Astrocyte of the hippocampus (primary cell): ENCODE measurements around the gene LAMA5.
A peak's percentile ranks its signal among the peaks of the same experiment; 100 is the strongest.

Experiments used
- DNase-seq: peaks from one replicate; pipeline ENCODE4 v3.0.0; 2011; ENCODE audit warnings: low read depth, low spot score

The LAMA5 gene

DNA sequence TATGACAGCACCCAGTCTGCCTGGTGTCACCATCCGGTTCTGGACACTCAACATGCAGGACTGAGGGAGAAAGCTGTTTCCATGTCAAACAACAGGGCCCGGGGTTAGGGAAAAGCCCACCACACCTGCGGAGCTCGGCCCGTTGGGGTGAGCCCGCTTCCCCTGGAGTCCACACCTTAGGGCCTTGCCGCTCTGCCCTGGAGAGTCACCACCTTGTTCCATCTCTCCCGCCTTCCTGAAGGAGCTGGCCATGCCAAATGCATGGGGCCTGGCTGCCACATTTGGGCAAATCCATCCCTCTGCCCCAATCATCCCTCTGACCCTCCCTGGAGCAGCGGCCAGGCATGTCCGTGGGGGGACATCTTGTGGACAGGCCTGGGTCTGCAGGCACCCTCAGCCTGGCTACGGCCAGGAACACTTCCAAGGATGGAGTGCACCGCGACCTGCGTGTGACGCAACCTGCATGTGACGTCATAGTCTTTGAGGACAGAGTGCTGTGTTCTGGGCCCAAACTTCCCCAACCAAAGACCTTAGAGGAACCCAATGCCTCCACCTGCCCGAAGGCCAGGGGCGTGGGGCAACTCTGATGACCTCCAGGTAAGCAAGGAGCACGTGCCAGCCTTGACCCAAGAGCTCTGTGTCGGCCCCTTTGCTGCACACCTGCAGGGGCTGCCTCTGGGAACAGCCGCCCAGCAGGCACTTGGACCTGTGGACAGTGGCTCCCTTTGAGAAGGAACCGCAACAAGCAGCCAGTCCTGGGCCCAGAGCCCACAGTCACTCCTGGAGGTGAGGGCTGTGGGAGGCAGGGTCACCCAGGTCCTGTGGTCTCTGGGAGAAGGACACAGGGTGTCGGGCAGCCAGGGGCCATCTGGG is 38.2 kb upstream of the LAMA5 start:
- peak; percentile 74 for DNase-seq

DNA sequence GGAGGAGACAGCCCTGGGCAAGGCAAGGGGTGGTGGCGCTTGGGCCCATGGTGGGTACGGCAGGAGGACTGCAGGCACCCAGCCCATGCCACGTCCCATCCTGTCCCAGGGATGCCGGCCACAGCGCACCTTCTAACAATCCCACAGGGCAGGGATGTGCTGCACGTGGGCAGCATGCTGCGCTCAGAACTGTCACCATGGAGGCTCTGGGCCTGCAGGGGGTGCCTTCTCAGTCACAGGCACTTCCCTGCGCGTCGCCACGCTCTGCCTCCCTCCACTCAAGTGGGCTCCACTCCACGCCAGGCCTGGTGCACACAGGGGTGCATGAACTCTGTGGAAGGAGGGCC is 37.6 kb upstream of the LAMA5 start:
- DNase-seq = no peak

DNA sequence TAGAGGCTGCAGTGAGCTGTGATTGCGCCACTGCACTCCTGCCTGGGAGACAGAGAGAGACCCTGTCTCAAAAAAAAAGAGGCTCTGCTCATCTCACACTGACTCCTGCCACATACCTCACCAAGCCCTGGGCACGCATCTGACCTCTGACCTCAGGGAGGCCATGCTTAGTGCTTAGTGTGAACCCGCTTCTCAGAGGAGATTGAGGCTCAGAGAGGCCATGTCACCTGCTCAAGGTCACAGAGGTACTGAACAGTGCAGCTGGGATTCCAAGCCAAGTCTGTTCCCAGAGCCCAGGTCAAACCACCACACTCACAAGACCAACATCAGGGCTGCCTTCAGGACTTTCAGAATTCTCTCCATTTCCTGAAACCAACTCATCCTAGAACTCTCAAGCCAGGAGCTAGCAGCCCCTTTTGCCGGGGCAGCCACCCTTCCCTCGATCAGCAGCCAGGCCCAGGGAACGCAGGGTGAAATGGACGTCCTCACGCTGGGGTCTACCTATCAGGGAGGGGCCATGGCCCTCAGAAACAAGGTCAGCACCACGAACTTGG is 37.1 kb upstream of the LAMA5 start:
- DNase-seq = no peak

DNA sequence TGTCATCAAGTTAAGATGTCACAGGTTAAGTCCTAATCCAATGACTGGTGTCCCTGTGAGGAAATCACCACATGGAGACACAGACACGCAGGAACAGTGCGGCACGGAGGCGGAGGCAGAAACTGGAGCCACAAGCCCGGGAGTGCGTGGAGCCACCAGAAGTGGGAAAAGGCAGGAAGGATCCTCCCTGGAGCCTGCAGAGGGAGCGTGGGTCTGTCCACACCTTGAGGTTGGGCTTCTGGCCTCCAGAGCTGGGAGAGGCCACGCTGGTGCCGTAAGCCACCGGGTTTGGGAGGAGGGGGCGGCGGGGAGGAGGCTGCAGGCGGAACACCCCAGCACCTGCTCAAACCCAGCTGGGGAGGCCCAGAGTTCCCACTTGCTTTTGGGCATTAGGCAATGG is 36.2 kb upstream of the LAMA5 start:
- no peak for DNase-seq

DNA sequence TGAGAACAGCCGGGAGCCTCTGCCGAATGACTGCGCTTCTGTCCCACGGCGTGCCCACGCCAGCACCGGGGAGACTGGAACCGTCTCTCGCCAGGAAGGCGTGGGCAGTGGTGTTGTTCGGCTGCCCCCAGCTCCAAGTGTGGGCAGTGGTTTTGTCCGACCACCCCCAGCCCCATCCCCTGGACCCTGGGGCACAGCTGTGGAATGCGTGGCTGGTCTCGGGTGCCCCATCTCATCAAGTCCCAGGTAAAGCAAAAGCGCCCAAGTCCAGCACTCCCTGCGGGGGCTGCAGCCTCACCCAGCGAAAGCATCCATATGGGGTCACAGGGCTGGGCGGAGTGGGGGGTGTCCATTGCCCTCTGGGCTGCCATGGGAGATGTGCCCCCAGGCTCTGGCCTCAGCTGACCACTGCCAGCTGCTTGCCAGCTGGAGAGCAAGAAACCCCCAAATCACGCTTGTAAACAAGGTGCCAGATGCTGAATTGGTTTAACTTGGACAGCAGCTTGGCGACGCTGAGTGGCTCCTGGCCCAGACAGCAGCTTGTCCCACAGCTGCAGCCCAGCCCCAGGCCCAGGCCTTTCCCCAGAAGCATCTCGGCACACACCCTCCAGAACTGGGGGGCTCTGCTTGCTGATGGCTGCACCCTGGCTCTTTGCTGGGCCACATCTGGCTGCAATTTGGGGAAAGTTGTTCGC is 35.5 kb upstream of the LAMA5 start:
- DNase-seq = no peak

DNA sequence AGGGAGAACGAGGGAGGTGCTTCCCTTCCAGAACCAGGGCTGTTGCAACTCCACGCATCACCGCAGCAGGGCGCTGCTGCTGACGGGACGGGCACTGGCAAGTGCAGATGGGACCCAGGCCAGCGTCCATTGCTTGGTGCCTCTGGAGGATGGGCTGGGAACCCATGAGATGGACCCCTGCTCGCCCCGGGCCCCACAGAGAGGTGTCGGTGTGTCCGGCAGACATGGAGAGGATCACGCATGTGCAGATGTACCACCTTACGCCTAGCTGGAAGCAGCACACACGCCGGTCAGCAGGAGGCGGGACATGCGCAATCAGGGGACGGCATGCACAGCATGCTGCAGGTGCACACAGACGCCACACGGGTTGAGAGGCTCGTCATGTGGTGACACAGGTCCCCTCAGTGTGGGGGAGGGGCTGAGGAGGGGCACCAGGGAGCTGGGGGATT is 34.2 kb upstream of the LAMA5 start:
- no peak for DNase-seq

DNA sequence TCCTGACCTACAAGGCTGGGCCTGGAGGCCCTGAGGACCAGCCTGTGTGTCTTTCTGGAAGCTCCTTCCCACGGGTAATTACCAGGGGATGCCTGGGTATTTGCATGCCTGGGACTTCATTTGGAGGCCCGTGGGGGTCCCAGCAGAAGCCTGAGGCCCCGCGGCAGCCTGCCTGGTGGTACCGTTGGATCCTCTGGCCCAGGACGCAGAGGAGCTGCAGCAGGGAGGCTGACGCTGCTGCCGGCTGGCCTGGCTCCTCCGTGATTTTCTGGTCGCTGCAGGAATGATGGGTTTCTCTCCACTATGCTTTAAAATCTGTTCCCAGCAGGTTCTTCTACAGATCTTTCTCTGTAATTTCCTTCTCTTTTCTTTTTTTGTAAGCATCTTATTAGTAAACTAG is 33.4 kb upstream of the LAMA5 start:
- DNase-seq = no peak

DNA sequence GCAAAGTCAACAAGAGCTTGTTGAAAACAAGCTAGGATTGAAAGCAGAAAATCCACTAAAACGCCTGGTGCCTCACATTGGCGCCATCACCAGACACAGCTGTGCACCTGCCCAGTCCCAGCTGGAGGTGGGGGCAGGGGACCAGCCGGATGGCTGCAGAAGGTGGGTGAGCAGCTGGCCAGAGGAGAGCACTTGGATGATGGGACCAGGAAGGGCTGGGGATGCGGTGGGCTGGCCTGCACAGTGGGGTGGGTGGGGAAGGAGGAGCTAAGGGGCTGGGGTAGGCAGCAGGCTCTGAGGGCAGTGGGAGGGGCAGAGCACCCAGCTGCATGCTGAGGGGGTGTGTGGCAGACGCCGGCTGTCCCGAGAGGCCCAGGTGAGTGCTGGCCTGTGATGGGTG is 32.9 kb upstream of the LAMA5 start:
- no peak for DNase-seq

DNA sequence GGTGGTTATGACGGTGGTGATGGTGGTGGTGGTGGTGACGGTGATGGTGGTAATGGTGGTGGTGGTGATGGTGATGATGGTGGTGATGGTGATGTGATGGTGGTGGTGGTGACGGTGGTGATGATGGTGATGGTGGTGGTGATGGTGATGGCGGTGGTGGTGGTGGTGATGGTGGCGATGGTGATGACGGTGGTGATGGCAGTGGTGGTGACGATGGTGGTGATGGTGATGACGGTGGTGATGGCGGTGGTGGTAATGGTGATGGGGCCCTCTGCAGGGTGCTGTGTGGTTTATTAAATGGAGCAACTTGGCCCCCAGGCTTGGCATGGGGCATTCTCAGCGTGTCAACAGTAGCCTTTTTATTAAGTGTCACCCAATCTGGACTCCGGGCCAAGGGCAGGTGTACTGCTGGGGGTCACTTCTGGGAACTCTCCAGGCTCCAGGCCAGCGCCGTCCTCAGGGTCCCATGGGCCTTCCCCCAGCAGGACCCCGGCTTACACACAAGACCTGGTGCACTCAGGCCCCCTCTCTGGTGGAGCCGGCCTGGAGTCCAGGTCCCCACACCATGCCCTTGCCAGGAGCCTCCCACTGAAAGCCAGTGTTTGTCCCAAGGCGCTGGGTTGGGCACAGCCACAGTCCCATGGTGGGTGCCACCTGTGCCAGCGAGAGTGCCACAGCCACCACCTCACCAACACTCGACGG is 31.2 kb upstream of the LAMA5 start:
- no peak for DNase-seq

DNA sequence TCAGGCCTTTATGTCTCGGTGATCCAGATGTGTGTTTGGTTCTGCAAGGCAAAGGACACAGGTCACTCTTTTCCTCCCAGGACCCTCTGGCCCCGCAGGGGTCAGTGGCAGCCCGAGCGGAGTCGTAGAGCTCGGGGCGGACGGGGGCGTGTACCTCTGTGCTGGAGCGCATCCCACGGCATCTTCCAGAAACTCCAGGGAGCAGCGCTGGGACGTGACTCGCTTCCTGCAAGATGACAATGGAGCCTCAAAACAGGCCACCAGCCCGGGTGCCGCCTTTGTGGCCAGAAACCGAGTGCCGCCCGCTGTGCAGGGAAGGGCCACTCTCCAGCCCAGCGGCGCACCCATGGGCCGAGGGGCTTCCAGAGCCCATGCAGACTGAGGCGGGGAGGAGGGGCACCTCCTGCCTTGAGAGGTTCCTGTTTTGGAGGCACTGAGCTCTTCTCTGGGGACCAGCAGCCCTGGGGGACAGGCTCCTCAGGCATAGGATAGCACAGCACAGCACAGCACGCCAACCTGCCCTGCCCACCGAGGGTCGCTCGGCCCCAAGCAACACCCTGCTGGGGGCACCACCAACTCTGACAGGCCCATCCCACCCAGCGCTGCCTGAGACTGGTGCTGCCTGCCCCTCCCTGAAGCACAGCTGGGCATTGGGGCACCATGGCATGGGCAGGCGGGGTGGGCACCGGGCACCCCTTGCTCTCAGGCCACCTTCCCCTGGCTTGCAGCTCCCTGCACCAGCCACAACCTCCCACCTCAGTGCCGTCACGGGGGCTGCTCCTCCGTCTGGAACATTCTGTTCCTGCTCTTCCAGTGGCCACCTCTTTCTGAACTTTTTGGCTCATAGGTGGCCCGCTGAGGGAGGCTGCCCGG is 29.5 kb upstream of the LAMA5 start:
- DNase-seq = no peak

DNA sequence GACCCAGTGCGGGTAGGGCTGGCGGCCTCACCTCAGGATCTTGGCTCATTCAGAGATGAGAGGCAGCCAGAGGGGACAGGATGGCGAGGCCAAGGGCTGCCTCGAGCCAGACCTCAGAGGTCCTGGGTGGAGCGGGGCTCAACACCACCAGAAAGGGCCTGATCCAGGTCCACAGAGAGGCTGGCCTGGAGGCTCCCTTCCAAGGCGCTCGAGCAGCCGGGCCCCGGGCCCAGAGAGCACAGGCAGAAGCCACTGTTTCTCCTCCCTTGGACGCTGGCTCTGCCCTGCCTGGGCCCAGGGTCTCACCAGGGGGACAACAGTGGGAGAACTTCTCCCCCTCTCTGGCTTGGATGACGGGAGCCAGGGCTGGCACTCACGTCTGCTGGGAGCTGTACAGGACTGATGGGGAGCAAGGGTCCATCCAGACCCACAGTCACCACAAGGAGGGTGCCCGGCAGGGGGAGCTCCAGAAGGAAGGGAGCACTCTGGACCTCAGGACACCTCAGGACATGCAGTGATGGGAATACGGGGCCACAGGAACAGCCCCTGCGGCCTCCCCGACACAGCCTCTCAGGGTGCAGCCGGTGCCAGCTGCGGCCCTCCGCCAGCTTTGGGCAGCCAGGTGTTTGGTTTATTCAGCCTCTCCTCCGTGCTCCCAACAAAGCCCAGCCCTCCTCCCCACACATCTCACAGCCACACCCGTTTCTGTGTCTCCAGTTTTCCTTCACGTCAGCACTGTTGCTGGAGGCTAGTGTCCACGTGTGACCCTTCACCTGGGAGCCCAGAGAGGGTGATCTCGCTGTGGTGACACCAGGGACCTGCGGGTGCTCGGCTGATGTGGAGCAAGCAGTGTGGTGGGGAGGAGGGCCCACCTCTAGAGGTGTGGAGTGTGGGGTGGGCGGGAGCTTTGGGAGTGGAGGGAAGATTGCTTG is 28.5 kb upstream of the LAMA5 start:
- no peak for DNase-seq

DNA sequence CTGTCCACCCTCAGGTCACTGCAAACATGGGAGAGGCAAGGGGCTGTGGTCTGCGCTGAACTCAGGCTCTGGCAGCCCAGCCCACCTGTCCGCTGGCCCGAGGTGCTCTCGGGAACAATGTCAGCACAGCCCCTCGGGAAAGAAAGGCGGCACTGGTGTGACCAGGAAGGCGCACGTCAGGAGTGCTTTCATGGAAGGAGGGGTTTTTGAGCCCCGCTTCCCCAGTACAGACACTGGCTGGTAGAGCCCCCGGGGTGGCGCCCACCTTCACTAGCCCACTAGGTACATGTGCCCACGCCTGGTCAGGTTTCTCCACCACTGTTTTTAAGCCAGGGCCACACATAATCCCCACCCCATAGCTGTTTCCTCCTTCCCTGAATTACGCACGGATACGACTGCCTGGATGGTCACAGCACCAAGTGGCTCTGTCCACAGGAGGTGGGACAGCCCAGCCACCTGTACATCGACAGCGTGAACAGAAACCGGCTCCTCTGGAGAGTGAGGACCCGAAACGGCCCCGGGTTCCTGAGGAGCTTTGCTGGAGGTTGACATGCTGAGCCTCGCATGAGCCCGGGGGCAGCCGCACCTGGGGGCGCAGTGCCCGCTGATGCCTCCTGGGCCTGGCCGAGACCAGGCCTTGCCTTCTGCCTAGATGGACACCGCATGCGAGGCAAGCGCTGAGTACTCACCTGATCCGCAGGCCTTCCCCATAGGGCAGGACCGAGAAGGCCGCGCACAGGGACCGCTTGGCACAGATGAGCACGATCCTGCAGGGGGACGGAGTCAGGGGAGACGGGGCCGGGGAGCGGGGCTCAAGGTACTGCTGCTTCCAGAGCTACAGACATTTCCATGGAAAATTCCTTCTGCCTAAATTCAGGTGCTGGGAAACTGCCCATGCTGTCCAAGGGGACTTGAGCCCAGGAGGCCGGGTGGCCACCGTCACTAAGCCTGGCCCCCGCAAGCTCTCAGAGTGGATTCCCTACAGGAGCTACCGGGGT is 27.4 kb upstream of the LAMA5 start:
- no peak for DNase-seq

DNA sequence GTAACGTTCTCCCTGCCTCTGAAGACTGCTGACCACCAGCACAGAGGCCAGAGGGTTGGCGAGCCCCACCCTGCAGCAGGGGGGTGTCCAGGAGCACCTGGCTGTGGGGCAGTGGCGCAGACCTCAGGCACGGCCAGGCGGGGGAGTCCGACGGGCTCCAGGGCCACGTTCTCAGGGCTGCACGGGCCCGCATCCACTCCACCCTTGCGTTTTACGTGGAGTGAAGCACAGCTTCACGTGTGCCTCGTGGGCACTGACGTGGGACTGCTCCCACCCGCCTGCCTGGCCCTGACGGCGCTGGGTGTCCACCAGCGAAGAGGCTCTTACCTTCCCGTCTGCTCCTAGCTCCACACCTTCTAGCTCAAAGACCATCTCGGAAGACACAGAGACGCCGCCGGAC is 26.7 kb upstream of the LAMA5 start:
- DNase-seq = no peak

DNA sequence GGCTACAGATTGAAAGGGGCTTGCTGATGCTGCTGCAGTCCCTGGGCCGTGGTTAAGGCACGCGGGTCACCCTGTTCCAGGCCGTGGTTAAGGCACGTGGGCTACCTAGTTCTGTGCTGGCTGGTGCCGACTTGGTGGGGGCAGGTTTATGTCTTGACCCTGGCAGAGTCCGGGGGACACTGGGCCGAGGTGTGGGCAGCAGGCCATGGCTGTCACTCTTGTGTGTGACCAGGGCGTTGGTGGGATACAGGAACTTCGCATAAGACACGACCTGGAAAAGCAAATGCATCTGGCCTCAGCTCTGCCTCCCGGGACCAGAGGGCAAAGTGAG is 26.2 kb upstream of the LAMA5 start:
- no peak for DNase-seq

DNA sequence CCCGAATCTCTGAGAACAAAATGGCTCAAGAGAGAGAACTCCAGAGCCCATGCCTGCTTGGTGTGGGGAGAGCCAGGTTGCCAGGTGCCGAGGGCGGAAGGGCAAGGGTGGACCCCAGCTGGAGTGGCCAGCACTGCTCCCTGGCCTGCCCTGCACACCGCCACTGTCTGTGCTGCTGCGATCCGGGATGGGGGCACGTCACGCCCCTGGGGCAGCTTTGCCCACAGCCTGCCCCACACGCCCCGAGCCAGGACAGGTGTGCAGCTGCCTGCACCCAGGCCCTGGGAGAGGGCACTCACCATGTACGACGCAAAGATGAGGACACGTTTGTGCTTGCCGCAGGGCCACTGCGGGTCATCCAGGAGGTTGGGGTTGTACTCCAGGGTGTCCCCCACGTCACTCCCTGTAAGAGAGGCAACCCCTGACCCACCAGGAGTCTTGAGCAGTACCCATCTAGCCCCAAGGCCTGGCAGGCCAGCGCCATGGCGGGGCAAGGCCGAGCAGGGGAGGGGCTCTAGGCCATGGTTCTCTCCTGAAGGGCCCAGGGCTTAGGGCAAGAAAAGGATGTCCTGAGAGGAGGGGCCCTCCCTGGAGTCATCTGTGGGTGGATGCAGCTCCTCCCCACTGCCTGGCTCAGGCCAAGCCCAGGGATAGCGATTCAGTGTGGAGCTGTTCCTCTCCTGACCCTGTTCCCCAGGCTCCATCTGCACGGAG is 25.7 kb upstream of the LAMA5 start:
- no peak for DNase-seq

DNA sequence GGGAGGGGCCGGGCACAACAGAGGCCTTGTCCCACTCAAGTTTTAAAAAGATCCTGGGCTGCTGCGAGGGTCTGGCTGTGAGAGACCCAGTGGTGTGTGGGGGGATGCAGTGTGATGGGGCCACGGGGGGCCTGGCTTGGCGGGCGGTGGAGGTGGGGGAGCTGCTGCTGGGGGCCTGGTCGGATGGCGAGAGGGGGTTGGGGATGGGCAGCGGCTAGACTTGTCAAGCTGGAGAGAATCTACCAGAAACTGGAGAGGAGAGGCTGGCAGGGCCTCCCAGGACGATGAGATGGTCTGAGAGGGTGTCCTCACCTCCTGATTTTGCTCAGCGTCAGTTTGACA is 24.9 kb upstream of the LAMA5 start:
- DNase-seq = no peak

DNA sequence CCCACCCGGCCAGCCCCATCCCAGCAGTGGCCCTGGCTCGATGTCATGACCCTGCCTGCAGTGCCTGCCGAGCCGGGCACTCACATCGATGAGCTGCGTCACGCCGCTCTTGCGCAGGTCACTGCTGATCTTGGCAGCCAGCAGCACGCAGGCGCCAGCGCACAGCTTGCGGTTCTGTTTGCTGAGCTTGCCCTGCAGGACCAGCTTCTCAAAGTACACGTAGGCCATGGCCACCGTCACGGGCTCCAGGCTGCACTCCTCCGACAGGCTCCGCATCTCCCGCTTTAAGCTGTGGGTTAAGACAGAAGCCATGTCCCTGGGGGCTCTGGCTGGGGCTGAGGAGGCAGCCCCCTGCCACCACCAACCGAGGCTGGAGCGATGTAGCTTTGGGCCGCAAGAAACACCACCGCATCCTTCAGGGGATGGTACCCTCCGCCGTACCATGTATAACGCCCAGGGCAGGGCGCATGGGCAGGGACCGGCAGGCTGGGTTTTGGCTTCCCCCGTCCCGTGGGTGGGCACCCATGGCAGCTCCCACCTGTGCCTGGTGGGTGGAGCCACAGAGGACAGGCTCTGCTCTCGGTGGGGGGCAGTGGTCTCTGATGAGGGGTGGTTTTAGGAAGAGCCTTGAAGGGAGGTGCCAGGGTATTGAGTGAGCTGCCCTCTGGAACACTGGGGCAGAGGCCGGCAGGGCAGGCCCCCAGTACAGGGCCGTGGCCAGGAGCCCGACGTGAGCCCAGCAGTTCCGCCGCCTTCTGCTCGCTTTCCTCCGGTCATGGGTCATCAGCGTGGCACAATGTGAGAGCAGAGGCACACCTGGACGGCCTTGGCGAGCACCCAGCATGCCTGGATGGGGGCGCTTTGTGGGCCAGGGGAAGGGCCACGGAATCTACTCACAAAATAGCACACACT is 24.3 kb upstream of the LAMA5 start:
- DNase-seq = no peak
